ENCODE measurements around the gene SRI.

GRCh38 chr7:88215295-88215694 lies 4.5 kb downstream of the SRI start:
- TF ChIP-seq CTCF (IDR thresholded peaks at IDR 0.05) (no peak), POLR2A (IDR thresholded peaks at IDR 0.05) (no peak)

Data from uterus (tissue), 2 donors.